HEK293 (cell line): Measurements from ENCODE around the gene LINC00237.

Source experiments
- IKZF3 ChIP-seq: fragments of 450-650 bp; IDR thresholded peaks from 2 replicates; pipeline ENCODE4 v1.5.0; 2018; ENCODE audit warnings: missing biosample characterization, mild to moderate bottlenecking, missing genetic modification characterization, moderate library complexity
- KLF16 ChIP-seq: fragments of 450-650 bp; formaldehyde crosslinking; IDR thresholded peaks from 2 replicates; pipeline ENCODE4 v1.5.1; 2017; ENCODE audit warnings: missing biosample characterization, missing genetic modification characterization
- KLF8 ChIP-seq: fragments of 450-650 bp; formaldehyde crosslinking; IDR thresholded peaks from 2 replicates; pipeline ENCODE4 v1.5.1; 2016; ENCODE audit warnings: missing biosample characterization, missing genetic modification characterization
- MYNN ChIP-seq: fragments of 450-650 bp; formaldehyde crosslinking; IDR thresholded peaks from 2 replicates; pipeline ENCODE4 v1.5.1; 2016; ENCODE audit warnings: missing biosample characterization, missing genetic modification characterization, borderline replicate concordance
- PRDM1 ChIP-seq: fragments of 450-650 bp; formaldehyde crosslinking; IDR thresholded peaks from 2 replicates; pipeline ENCODE4; 2016; ENCODE audit warnings: missing biosample characterization, missing genetic modification characterization
- SCRT2 ChIP-seq: fragments of 450-650 bp; formaldehyde crosslinking; IDR thresholded peaks from 2 replicates; pipeline ENCODE4 v1.5.1; 2016; ENCODE audit warnings: missing biosample characterization, missing genetic modification characterization
- SETDB1 ChIP-seq: IDR thresholded peaks from one replicate; pipeline ENCODE4 v1.6.1; 2017; ENCODE audit warnings: mild to moderate bottlenecking, low read length, moderate library complexity, mixed read lengths; ENCODE audit not compliant: insufficient read length
- TRIM28 ChIP-seq: IDR thresholded peaks from 2 replicates; pipeline ENCODE4 v1.6.1; 2011; ENCODE audit warnings: low read length, control low read depth, borderline replicate concordance
- YY1 ChIP-seq: fragments of 450-650 bp; formaldehyde crosslinking; IDR thresholded peaks from 2 replicates; pipeline ENCODE4 v1.5.1; 2018; ENCODE audit warnings: missing biosample characterization, missing genetic modification characterization
- ZBTB17 ChIP-seq: fragments of 450-650 bp; formaldehyde crosslinking; IDR thresholded peaks from 2 replicates; pipeline ENCODE4 v1.5.1; 2016; ENCODE audit warnings: missing biosample characterization, missing genetic modification characterization
- ZBTB7A ChIP-seq: fragments of 450-650 bp; formaldehyde crosslinking; IDR thresholded peaks from 2 replicates; pipeline ENCODE4 v1.5.1; 2016; ENCODE audit warnings: low read depth, missing biosample characterization, missing genetic modification characterization
- ZFP37 ChIP-seq: fragments of 450-650 bp; formaldehyde crosslinking; IDR thresholded peaks from 2 replicates; pipeline ENCODE4 v1.5.1; 2016; ENCODE audit warnings: missing biosample characterization, missing genetic modification characterization
- ZFP41 ChIP-seq: fragments of 450-650 bp; formaldehyde crosslinking; IDR thresholded peaks from 2 replicates; pipeline ENCODE4 v1.5.1; 2016; ENCODE audit warnings: missing biosample characterization, missing genetic modification characterization, borderline replicate concordance
- ZNF112 ChIP-seq: fragments of 450-650 bp; formaldehyde crosslinking; IDR thresholded peaks from 2 replicates; pipeline ENCODE4 v1.5.0; 2017; ENCODE audit warnings: missing biosample characterization, missing genetic modification characterization
- ZNF169 ChIP-seq: fragments of 450-650 bp; formaldehyde crosslinking; IDR thresholded peaks from 2 replicates; pipeline ENCODE4 v1.5.1; 2016; ENCODE audit warnings: missing biosample characterization, missing genetic modification characterization
- ZNF202 ChIP-seq: fragments of 450-650 bp; formaldehyde crosslinking; IDR thresholded peaks from 2 replicates; pipeline ENCODE4 v1.5.1; 2016; ENCODE audit warnings: missing biosample characterization, missing genetic modification characterization, borderline replicate concordance
- ZNF211 ChIP-seq: fragments of 450-650 bp; formaldehyde crosslinking; IDR thresholded peaks from 2 replicates; pipeline ENCODE4 v1.5.1; 2016; ENCODE audit warnings: low read depth, missing biosample characterization, missing genetic modification characterization
- ZNF266 ChIP-seq: fragments of 450-650 bp; formaldehyde crosslinking; IDR thresholded peaks from 2 replicates; pipeline ENCODE4 v1.5.1; 2016; ENCODE audit warnings: missing biosample characterization, missing genetic modification characterization, low read depth
- ZNF311 ChIP-seq: fragments of 450-650 bp; formaldehyde crosslinking; IDR thresholded peaks from 2 replicates; pipeline ENCODE4 v1.5.1; 2017; ENCODE audit warnings: missing biosample characterization, missing genetic modification characterization, borderline replicate concordance
- ZNF335 ChIP-seq: fragments of 450-650 bp; formaldehyde crosslinking; conservative IDR thresholded peaks from 2 replicates; pipeline ENCODE4 v1.5.1; 2016; ENCODE audit warnings: missing biosample characterization, missing genetic modification characterization
- ZNF366 ChIP-seq: fragments of 450-650 bp; formaldehyde crosslinking; conservative IDR thresholded peaks from 2 replicates; pipeline ENCODE4 v1.5.1; 2016; ENCODE audit warnings: missing biosample characterization, missing genetic modification characterization
- ZNF391 ChIP-seq: fragments of 450-650 bp; formaldehyde crosslinking; IDR thresholded peaks from 2 replicates; pipeline ENCODE4 v1.5.1; 2016; ENCODE audit warnings: low read depth, missing biosample characterization, missing genetic modification characterization, borderline replicate concordance
- ZNF394 ChIP-seq: fragments of 450-650 bp; formaldehyde crosslinking; IDR thresholded peaks from 2 replicates; pipeline ENCODE4 v1.5.1; 2016; ENCODE audit warnings: missing biosample characterization, missing genetic modification characterization, mild to moderate bottlenecking, moderate library complexity, borderline replicate concordance
- ZNF398 ChIP-seq: fragments of 450-650 bp; formaldehyde crosslinking; IDR thresholded peaks from 2 replicates; pipeline ENCODE4 v1.5.1; 2017; ENCODE audit warnings: missing biosample characterization, missing genetic modification characterization
- ZNF548 ChIP-seq: fragments of 450-650 bp; formaldehyde crosslinking; IDR thresholded peaks from 2 replicates; pipeline ENCODE4 v1.5.1; 2016; ENCODE audit warnings: missing biosample characterization, missing genetic modification characterization
- ZNF600 ChIP-seq: fragments of 450-650 bp; formaldehyde crosslinking; IDR thresholded peaks from 2 replicates; pipeline ENCODE4 v1.5.1; 2016; ENCODE audit warnings: missing biosample characterization, missing genetic modification characterization
- ZNF645 ChIP-seq: fragments of 450-650 bp; formaldehyde crosslinking; IDR thresholded peaks from 2 replicates; pipeline ENCODE4; 2016; ENCODE audit warnings: missing biosample characterization, missing genetic modification characterization
- ZNF830 ChIP-seq: fragments of 450-650 bp; IDR thresholded peaks from 2 replicates; pipeline ENCODE4 v1.5.0; 2018; ENCODE audit warnings: missing biosample characterization, missing genetic modification characterization, low read depth, mild to moderate bottlenecking, moderate library complexity
- TF ChIP-seq, protein P1 (sequence below): fragments of 450-650 bp; formaldehyde crosslinking; IDR thresholded peaks from 2 replicates; pipeline ENCODE4 v1.5.1; 2016; ENCODE audit warnings: missing biosample characterization, missing genetic modification characterization
- TF ChIP-seq, protein P2 (sequence below): IDR thresholded peaks from 2 replicates; pipeline ENCODE4 v1.6.1; 2011; ENCODE audit warnings: mild to moderate bottlenecking, low read depth, low read length, borderline replicate concordance
- TF ChIP-seq, protein P3 (sequence below): sonication (generic); formaldehyde crosslinking; IDR thresholded peaks from 2 replicates; pipeline ENCODE4 v1.8.1; 2022; ENCODE audit warnings: mild to moderate bottlenecking, moderate library complexity, missing genetic modification reagents

LINC00237 gene

DNA sequence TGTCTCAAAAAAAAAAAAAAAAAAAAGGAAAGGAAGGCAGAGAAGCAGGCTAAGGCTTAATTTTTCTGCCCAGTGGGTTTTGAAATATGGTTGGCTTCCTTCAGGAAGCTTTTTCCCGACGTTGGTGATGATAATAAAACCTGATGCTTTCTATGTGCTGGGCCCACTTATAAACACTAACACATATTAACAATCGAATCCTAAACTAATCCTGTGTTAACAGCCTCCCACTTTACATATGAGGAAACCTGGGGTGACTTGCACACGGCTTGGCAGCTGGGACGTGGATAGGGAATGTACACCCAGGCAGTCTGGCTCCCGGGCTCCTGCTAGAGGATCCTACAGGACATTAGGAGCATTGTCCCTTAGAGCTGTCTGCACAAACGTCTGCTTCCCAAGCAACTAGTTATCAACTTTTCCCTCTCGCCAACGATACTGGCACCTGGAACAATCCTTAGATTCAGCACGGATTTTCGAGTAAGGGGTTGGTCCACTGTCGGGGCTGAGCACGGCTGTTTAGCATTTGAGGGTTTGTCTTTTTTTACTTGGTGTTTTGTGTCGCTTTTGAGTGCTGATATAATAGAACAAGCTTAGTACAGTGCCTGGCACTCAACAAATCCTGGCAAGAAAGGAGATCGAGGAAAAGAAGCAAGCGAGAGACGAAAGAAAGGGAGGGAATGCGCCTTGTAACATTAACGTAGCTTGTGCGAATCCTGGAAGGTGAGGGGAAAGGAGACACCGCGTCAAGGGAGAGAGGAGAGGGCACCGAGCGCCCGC, 19.1 kb upstream of the LINC00237 start (continued):
- no peak for TF ChIP-seq ZNF112 (tag by site-specific recombination)
- no peak for TF ChIP-seq ZNF391 (tag by site-specific recombination)
- no peak for TF ChIP-seq SETDB1
- no peak for TF ChIP-seq ZBTB7A (tag by site-specific recombination)
- peak; percentile 83 for TF ChIP-seq ZBTB17
- TF ChIP-seq ZFP37 (tag by site-specific recombination), result no peak
- TF ChIP-seq IKZF3 (tag by site-specific recombination), result 0 out of 2 replicates have a peak, but pooled peaks have one; percentile 23
- TF ChIP-seq, protein P1, sequence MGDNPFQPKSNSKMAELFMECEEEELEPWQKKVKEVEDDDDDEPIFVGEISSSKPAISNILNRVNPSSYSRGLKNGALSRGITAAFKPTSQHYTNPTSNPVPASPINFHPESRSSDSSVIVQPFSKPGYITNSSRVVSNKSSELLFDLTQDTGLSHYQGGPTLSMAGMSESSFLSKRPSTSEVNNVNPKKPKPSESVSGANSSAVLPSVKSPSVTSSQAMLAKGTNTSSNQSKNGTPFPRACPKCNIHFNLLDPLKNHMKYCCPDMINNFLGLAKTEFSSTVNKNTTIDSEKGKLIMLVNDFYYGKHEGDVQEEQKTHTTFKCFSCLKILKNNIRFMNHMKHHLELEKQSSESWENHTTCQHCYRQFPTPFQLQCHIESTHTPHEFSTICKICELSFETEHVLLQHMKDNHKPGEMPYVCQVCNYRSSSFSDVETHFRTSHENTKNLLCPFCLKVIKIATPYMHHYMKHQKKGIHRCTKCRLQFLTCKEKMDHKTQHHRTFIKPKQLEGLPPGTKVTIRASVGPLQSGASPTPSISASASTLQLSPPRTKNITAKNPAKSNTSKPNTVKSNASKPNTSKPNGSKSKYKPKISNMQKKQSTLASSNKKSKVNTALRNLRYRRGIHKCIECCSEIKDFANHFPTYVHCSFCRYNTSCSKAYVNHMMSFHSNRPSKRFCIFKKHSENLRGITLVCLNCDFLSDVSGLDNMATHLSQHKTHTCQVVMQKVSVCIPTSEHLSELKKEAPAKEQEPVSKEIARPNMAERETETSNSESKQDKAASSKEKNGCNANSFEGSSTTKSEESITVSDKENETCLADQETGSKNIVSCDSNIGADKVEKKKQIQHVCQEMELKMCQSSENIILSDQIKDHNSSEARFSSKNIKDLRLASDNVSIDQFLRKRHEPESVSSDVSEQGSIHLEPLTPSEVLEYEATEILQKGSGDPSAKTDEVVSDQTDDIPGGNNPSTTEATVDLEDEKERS (tag by site-specific recombination), result no peak
- 0 out of 2 replicates have a peak, but pooled peaks have one; percentile 28 for TF ChIP-seq SCRT2
- TF ChIP-seq ZNF645 (tag by site-specific recombination), result no peak
- no peak for TF ChIP-seq ZNF266
- TF ChIP-seq TRIM28, result peak; percentile 63; the same call in 1 of the 2 replicates
- TF ChIP-seq KLF8 (tag by site-specific recombination), result peak; percentile 69; the same call in 1 of the 2 replicates
- TF ChIP-seq, protein P2, sequence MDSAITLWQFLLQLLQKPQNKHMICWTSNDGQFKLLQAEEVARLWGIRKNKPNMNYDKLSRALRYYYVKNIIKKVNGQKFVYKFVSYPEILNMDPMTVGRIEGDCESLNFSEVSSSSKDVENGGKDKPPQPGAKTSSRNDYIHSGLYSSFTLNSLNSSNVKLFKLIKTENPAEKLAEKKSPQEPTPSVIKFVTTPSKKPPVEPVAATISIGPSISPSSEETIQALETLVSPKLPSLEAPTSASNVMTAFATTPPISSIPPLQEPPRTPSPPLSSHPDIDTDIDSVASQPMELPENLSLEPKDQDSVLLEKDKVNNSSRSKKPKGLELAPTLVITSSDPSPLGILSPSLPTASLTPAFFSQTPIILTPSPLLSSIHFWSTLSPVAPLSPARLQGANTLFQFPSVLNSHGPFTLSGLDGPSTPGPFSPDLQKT, result no peak
- TF ChIP-seq, protein P3, sequence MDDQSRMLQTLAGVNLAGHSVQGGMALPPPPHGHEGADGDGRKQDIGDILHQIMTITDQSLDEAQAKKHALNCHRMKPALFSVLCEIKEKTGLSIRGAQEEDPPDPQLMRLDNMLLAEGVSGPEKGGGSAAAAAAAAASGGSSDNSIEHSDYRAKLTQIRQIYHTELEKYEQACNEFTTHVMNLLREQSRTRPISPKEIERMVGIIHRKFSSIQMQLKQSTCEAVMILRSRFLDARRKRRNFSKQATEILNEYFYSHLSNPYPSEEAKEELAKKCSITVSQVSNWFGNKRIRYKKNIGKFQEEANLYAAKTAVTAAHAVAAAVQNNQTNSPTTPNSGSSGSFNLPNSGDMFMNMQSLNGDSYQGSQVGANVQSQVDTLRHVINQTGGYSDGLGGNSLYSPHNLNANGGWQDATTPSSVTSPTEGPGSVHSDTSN (CRISPR knock-in tag), result no peak
- no peak for TF ChIP-seq ZNF311 (tag by site-specific recombination)
- no peak for TF ChIP-seq ZNF830 (tag by site-specific recombination)
- TF ChIP-seq ZNF398 (tag by site-specific recombination), result peak; percentile 37; the same call in 1 of the 2 replicates
- TF ChIP-seq PRDM1 (tag by site-specific recombination), result peak; percentile 75; the same call in 1 of the 2 replicates
- no peak for TF ChIP-seq ZNF548
- no peak for TF ChIP-seq YY1 (tag by site-specific recombination)
- peak; percentile 27; the same call in 1 of the 2 replicates for TF ChIP-seq ZNF600 (tag by site-specific recombination)
- TF ChIP-seq ZFP41 (tag by site-specific recombination), result no peak
- TF ChIP-seq ZNF366 (tag by site-specific recombination), result peak; percentile 51; the same call in 1 of the 2 replicates
- no peak for TF ChIP-seq ZNF394 (tag by site-specific recombination)
- TF ChIP-seq KLF16, result no peak
- no peak for TF ChIP-seq ZNF169 (tag by site-specific recombination)
- no peak for TF ChIP-seq ZNF202 (tag by site-specific recombination)
- no peak for TF ChIP-seq MYNN (tag by site-specific recombination)
- TF ChIP-seq ZNF335 (tag by site-specific recombination), result no peak
- no peak for TF ChIP-seq ZNF211
